Endodermal cell (in vitro differentiated cells): ENCODE results near the gene UQCC2. TPM values are rescaled to one million over a fixed set of nuclear protein-coding genes. Genes with fewer than 3 reads are reported as not detected.
A peak's percentile ranks its signal among the peaks of the same experiment; 100 is the strongest.

Source experiments
- DNase-seq: peaks from one replicate; pipeline ENCODE4 v3.0.0-alpha.2; 2017
- H3K27ac ChIP-seq: 2 replicates; pipeline ENCODE4 v1.5.1; 2013; ENCODE audit warnings: mild to moderate bottlenecking, low read depth, low read length, moderate library complexity
- H3K27me3 ChIP-seq: 2 replicates; pipeline ENCODE4 v1.6.1; 2013; ENCODE audit warnings: mild to moderate bottlenecking, low read length, moderate library complexity; ENCODE audit not compliant: insufficient read depth, control insufficient read depth, poor library complexity, severe bottlenecking
- H3K36me3 ChIP-seq: 2 replicates; pipeline ENCODE4 v1.7.0; 2013; ENCODE audit warnings: mild to moderate bottlenecking, low read length, moderate library complexity; ENCODE audit not compliant: control insufficient read depth, insufficient read depth
- H3K4me1 ChIP-seq: one replicate; pipeline ENCODE4 v1.7.0; 2013; ENCODE audit warnings: low read length; ENCODE audit not compliant: control insufficient read depth, insufficient read depth
- H3K4me3 ChIP-seq: 2 replicates; pipeline ENCODE4 v1.5.1; 2013; ENCODE audit warnings: mild to moderate bottlenecking, low read length, moderate library complexity
- H3K9ac ChIP-seq: 2 replicates; pipeline ENCODE4 v1.6.1; 2013; ENCODE audit warnings: mild to moderate bottlenecking, low read length, moderate library complexity; ENCODE audit not compliant: poor library complexity, severe bottlenecking; ENCODE audit errors: extremely low read depth
- H3K9me3 ChIP-seq: 2 replicates; pipeline ENCODE4 v1.6.1; 2013; ENCODE audit warnings: mild to moderate bottlenecking, low read length, moderate library complexity; ENCODE audit not compliant: control insufficient read depth
- H3K27ac Mint-ChIP-seq: 2 replicates; pipeline ENCODE4 v1.8.0; 2020; ENCODE audit warnings: mixed read lengths
- H3K27me3 Mint-ChIP-seq: 2 replicates; pipeline ENCODE4 v1.8.0; 2021; ENCODE audit warnings: mild to moderate bottlenecking, mixed read lengths; ENCODE audit not compliant: insufficient read depth
- H3K36me3 Mint-ChIP-seq: 2 replicates; pipeline ENCODE4 v1.8.0; 2020; ENCODE audit warnings: low read depth, mixed read lengths
- H3K4me1 Mint-ChIP-seq: 2 replicates; pipeline ENCODE4 v1.8.0; 2020; ENCODE audit warnings: mixed read lengths
- H3K4me3 Mint-ChIP-seq: 2 replicates; pipeline ENCODE4 v1.8.0; 2020; ENCODE audit warnings: mild to moderate bottlenecking, moderate library complexity, mixed read lengths
- H3K9me3 Mint-ChIP-seq: 2 replicates; pipeline ENCODE4 v1.8.0; 2020; ENCODE audit warnings: mild to moderate bottlenecking, mixed read lengths
- WGBS, 2 experiments: methylation state at CpG; one replicate each; pipeline versions ENCODE4 v1.1.5 to v1.1.7; 2013; ENCODE audit warnings: missing lambda C conversion rate in 2 of 2, mixed read lengths in 1 of 2; ENCODE audit not compliant: insufficient coverage in 1 of 2, insufficient read length in 1 of 2; 5-methylcytosine and 5-hydroxymethylcytosine counted together
- total RNA-seq, 2 donors: library from RNA; stranded (reverse); fragmentation: NEBNext Ultra II Directional in 1 of 2; extraction: Animal tissue kit (Norgen Biotek cat#: 25700) in 1 of 2; gene quantifications; 2 replicates in 1 of 2; 3 replicates in 1 of 2; pipeline ENCODE4 v1.2.1, GENCODE V29; 2021
- TF ChIP-seq, protein P1 (sequence below): fragments of 200-600 bp; sonication (generic); conservative IDR thresholded peaks from 2 replicates; pipeline ENCODE4 v1.5.0; 2021; ENCODE audit warnings: antibody characterized with exemption, mild to moderate bottlenecking

The UQCC2 gene
- total RNA-seq, 2 donors from 2014 or later = 120 to 174 TPM

DNA sequence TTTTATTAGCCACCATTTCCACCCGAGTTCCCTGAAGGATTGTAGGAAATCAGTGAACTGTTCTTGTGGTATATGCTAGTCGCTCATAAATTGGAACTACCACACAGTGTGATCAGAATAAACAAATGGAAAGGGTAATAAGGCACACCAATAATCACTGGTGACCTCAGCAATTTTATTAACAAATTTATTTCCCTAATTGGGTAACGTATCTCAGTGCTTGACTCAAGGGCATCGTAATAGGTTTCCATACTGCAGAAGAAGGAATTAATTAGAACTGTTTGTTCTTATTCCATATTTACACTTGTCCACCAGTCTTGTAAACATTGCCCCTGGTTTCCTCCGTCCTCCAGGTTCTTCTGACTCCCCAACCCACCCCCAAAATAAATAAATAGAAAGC, 10.0 kb upstream of the UQCC2 start:
- no peaks in the 10 kb centered on the region for H3K27me3 ChIP-seq
- Mint-ChIP-seq H3K4me3 (no peak overlapping the region), H3K9me3 (no peaks in the 10 kb centered on the region)

DNA sequence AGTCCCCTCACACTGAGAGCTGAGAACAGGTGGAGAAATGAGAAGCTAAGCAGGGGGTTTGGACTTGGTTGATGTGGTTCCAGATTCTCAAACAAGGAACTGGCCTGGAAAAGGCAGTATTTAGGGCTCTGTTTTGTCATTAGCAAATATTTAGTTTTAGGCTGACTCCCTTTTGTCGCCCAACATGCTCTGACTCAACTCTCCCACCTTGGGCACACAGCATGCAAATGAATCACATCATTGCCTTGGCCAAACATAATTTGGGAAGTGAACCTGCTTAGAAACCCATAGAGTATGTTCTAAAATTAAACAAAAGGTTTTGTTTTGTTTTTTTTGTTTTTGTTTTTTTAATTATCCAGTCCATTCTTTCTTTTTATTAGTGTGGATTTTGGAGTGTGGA, 9.5 kb upstream of the UQCC2 start:
- peaks cover 9% of the 10 kb centered on the region for H3K4me1 Mint-ChIP-seq
- WGBS, 2 experiments = 91% methylated on average over 1 of the region's 1 CpG; no CpG with 5 or more reads in 1 of the 2 experiments
- no peaks in the 10 kb centered on the region for H3K9me3 Mint-ChIP-seq
- DNase-seq = no peak
- no peak overlapping the region for H3K27ac Mint-ChIP-seq
- H3K4me1 ChIP-seq = no peaks in the 10 kb centered on the region
- H3K4me3 Mint-ChIP-seq = no peak overlapping the region
- no peaks in the 10 kb centered on the region for H3K27me3 ChIP-seq
- no peak overlapping the region for H3K9ac ChIP-seq
- TF ChIP-seq, protein P1, sequence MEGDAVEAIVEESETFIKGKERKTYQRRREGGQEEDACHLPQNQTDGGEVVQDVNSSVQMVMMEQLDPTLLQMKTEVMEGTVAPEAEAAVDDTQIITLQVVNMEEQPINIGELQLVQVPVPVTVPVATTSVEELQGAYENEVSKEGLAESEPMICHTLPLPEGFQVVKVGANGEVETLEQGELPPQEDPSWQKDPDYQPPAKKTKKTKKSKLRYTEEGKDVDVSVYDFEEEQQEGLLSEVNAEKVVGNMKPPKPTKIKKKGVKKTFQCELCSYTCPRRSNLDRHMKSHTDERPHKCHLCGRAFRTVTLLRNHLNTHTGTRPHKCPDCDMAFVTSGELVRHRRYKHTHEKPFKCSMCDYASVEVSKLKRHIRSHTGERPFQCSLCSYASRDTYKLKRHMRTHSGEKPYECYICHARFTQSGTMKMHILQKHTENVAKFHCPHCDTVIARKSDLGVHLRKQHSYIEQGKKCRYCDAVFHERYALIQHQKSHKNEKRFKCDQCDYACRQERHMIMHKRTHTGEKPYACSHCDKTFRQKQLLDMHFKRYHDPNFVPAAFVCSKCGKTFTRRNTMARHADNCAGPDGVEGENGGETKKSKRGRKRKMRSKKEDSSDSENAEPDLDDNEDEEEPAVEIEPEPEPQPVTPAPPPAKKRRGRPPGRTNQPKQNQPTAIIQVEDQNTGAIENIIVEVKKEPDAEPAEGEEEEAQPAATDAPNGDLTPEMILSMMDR = no peak
- no peaks in the 10 kb centered on the region for H3K36me3 ChIP-seq
- no peaks in the 10 kb centered on the region for H3K36me3 Mint-ChIP-seq
- no peaks in the 10 kb centered on the region for H3K9me3 ChIP-seq
- peaks cover 14% of the 10 kb centered on the region for H3K27me3 Mint-ChIP-seq
- no peak overlapping the region for H3K4me3 ChIP-seq
- no peak overlapping the region for H3K27ac ChIP-seq

More for the DNA sequence above, 10.0 kb upstream of the UQCC2 start:
- Histone ChIP-seq H3K4me1 (no peaks in the 10 kb centered on the region), H3K9ac (no peak overlapping the region), H3K4me3 (no peak overlapping the region), H3K36me3 (no peaks in the 10 kb centered on the region), H3K27ac (no peak overlapping the region), H3K9me3 (no peaks in the 10 kb centered on the region)
- TF ChIP-seq, protein P1 = no peak
- DNase-seq = no peak
- WGBS, 2 experiments = 89 to 100% methylated on average over 1 to 5 of the region's 5 CpGs
- H3K36me3 Mint-ChIP-seq = no peaks in the 10 kb centered on the region
- no peak overlapping the region for H3K27ac Mint-ChIP-seq
- peaks cover 14% of the 10 kb centered on the region for H3K27me3 Mint-ChIP-seq
- H3K4me1 Mint-ChIP-seq = peaks cover 7% of the 10 kb centered on the region

DNA sequence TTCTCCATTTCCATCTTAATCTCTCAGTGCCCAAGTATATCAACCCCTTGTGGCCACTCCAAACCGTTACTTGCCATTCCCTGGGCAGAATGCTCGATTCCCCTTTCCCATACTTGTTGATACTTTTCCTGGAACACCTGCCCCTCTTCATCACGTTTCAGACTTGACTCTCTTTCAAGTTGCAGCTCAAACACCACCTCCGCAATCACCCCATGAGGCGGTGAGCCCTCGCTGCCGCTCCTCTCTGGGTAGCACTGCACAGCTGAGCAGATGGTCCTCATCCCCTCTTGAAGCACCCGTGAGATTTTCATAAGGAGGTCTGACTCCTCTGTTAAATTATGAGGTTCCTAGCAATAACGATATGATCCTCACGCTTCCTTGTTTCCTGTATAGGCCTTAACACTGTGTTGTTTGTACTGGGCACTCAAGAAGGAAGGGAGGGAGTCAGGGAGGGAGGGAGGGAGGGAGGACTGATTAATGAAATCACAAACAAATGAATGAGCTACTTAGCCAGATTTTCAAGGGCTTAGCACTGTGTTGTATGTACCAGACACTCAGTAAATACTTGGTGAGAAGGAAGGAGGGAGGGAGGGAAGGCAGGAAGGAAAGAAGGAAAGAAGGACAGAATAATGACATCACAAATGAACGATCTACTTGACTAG, 8.0 kb upstream of the UQCC2 start:
- Mint-ChIP-seq H3K4me3 (no peak overlapping the region), H3K4me1 (peaks cover 9% of the 10 kb centered on the region), H3K36me3 (no peaks in the 10 kb centered on the region), H3K9me3 (no peaks in the 10 kb centered on the region), H3K27ac (no peak overlapping the region), H3K27me3 (peaks cover 14% of the 10 kb centered on the region)
- Histone ChIP-seq H3K4me3 (no peak overlapping the region), H3K4me1 (no peaks in the 10 kb centered on the region), H3K27me3 (no peaks in the 10 kb centered on the region), H3K9me3 (no peaks in the 10 kb centered on the region), H3K36me3 (no peaks in the 10 kb centered on the region), H3K27ac (no peak overlapping the region), H3K9ac (no peak overlapping the region)
- DNase-seq = no peak
- WGBS, 2 experiments = 92 to 95% methylated on average over 8 to 11 of the region's 11 CpGs
- TF ChIP-seq, protein P1 = peak; percentile 16
